Anterior cingulate cortex (tissue), 58 donors: Measurements from ENCODE around the gene OBP2A.

ENCODE experiments used
- DNase-seq, 58 donors: peaks; one replicate each; lab custom pipeline; 2025; lab: John Stamatoyannopoulos, UW

OBP2A gene

GRCh38 chr9:135572233-135572632 is 26.3 kb downstream of the OBP2A start:
- DNase-seq: no peak

- DNase-seq: no peak
Measured at GRCh38 chr9:135573124-135573523, 27.2 kb downstream of the OBP2A start.

- DNase-seq: no peak
Measured at GRCh38 chr9:135574331-135574730, 28.4 kb downstream of the OBP2A start.

GRCh38 chr9:135574943-135575342 is 29.0 kb downstream of the OBP2A start:
- DNase-seq: no peak

GRCh38 chr9:135575995-135576631 is 30.2 kb downstream of the OBP2A start:
- DNase-seq: no peak

GRCh38 chr9:135577256-135577655 is 31.3 kb downstream of the OBP2A start:
- no peak for DNase-seq

- no peak for DNase-seq
Measured at GRCh38 chr9:135579356-135579755, 33.4 kb downstream of the OBP2A start.

- DNase-seq: no peak
Measured at GRCh38 chr9:135579889-135580660, 34.1 kb downstream of the OBP2A start.

- no peak for DNase-seq
Measured at GRCh38 chr9:135580664-135581380, 34.9 kb downstream of the OBP2A start.

- DNase-seq: no peak
Measured at GRCh38 chr9:135581636-135582426, 35.9 kb downstream of the OBP2A start.

GRCh38 chr9:135582541-135582940 is 36.6 kb downstream of the OBP2A start:
- DNase-seq: no peak

GRCh38 chr9:135582966-135583687 is 37.2 kb downstream of the OBP2A start:
- DNase-seq: no peak

- no peak for DNase-seq
Measured at GRCh38 chr9:135583688-135584011, 37.7 kb downstream of the OBP2A start.

- DNase-seq: no peak
Measured at GRCh38 chr9:135584371-135584770, 38.4 kb downstream of the OBP2A start.

- no peak for DNase-seq
Measured at GRCh38 chr9:135584934-135585333, 39.0 kb downstream of the OBP2A start.

- DNase-seq: no peak
Measured at GRCh38 chr9:135586601-135587109, 40.7 kb downstream of the OBP2A start.

GRCh38 chr9:135587658-135588057 is 41.7 kb downstream of the OBP2A start:
- peak in 3 of 58 donors; percentile 35 to 50 (median 41) for DNase-seq

- no peak for DNase-seq
Measured at GRCh38 chr9:135588371-135588770, 42.4 kb downstream of the OBP2A start.

GRCh38 chr9:135588886-135589595 is 43.1 kb downstream of the OBP2A start:
- no peak for DNase-seq
